GM10266 (cell line): ENCODE measurements around the gene SOCS3.

ENCODE experiments used
- DNase-seq: peaks from one replicate; pipeline ENCODE4 v3.0.0; 2012; ENCODE audit errors: extremely low spot score
- TF ChIP-seq, protein P1 (sequence below): IDR thresholded peaks from 2 replicates; pipeline ENCODE4 v1.5.1; 2012; ENCODE audit warnings: mild to moderate bottlenecking, low read depth; ENCODE audit not compliant: control insufficient read depth, insufficient read depth; ENCODE audit errors: missing control alignments

The SOCS3 gene

DNA sequence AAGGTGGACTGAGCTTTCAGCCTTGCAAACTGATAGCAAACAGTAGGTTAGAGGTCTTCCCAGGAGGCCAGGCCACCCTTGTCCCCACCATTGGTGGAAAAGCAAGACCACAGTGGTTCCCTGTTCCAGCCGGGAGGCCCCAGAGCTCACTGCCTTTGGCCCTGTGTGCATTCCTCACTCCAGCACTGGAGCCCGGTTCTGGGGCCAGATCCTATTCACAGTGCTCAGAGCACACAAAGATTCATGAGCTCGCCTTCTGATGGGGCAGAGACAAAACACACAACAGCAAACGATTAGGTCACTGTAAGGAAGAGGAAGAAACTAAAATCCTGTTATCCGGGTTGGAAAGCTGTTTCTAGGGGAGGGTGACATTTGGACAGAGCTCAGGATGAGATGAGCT, 13.0 kb upstream of the SOCS3 start:
- TF ChIP-seq, protein P1, sequence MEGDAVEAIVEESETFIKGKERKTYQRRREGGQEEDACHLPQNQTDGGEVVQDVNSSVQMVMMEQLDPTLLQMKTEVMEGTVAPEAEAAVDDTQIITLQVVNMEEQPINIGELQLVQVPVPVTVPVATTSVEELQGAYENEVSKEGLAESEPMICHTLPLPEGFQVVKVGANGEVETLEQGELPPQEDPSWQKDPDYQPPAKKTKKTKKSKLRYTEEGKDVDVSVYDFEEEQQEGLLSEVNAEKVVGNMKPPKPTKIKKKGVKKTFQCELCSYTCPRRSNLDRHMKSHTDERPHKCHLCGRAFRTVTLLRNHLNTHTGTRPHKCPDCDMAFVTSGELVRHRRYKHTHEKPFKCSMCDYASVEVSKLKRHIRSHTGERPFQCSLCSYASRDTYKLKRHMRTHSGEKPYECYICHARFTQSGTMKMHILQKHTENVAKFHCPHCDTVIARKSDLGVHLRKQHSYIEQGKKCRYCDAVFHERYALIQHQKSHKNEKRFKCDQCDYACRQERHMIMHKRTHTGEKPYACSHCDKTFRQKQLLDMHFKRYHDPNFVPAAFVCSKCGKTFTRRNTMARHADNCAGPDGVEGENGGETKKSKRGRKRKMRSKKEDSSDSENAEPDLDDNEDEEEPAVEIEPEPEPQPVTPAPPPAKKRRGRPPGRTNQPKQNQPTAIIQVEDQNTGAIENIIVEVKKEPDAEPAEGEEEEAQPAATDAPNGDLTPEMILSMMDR = no peak

DNA sequence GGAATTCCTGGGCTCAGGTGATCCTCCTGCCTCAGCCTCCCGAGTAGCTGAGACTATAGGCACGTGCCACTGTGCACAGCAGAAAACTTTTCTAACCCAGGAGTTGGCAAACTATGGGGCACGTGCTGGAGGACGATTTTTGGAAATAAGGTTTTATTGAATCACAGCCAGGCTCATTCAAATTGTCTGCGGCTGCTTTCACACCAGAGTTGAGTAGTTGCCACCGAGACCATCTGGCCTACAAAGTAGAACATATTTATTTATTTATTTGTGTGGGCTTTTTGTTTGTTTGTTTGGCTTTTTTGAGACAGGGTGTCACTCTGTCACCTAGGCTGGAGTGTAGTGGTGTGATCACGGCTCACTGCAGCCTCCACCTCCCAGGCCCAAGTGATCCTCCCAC, 11.2 kb upstream of the SOCS3 start:
- DNase-seq = no peak
- TF ChIP-seq, protein P1 = no peak

More for the DNA sequence above, 13.0 kb upstream of the SOCS3 start:
- no peak for DNase-seq

DNA sequence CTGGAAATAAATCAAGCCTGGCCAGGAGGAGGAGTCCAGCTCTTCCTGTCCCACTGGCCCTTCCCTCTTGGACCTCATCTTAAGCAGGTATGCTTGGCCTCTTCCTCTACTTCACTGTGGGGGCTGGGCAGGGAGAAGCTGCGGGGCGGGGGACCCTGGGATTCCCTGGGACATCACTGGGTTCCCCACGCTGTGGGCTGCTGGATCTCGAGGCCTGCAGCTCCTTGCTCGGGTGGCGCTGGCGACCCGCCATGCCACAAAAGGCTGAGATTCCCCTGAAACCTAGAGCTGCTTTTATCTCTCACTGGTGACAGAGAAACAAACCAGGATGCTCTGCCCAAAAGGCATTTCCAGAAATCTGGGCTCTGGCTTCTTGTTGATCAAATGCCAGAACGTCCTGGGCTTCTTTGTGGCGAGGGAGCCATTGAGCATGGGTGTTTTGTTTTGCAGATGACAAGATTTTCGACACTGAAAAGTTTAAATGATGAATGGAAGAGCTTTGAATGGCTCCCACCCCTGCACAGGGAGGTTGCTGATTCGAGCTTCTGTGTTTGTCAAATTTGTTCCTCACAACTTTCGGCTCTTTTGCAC, 10.0 kb upstream of the SOCS3 start:
- no peak for DNase-seq
- TF ChIP-seq, protein P1 = no peak

DNA sequence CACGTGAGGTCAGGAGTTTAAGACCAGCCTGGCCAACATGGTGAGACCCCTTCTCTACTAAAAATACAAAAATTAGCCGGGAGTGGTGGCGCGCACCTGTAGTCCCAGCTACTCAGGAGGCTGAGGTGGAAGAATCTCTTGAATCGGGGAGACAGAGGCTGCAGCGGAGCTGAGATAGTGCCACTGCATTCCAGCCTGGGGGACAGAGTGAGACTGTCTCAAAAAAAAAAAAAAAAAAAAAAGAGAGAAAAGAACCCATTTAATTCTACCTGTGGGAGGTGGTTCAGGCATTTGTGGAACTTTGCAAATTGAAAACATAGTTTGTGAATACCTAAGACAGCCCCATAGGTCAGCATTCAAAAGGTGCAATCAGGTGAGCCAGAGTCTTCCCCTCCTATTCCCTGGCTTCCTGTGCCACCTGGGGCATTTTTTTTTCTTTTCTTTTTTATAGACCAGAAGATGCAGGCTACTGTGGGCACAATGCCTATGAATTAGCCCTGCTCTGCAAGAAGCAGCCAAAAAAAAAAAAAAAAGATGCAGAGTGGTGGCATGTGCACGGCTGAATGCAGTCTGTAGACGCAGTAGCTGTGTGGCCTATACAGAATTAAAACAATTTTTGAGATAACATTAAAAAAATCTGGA, 9.1 kb upstream of the SOCS3 start:
- TF ChIP-seq, protein P1 = no peak
- no peak for DNase-seq

DNA sequence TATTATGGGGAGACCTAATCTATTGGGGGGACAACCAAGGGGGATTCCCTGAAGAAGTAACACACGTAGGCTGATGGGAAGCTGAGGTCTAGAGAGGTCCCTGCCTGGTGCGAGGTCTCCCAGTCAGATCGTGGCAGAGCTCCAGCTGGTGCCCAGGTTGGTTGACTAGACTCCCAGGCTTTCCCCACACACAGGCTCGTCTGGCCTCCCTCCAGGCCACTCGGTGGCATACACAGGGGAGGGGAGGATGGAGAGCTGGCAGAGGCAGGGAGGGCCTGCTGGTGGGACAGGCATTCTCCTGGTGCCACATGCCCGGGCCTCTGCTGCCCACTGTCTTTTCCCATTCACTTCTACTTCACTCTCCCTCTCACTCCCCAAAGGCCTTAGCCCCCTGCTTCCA, 8.5 kb upstream of the SOCS3 start:
- no peak for DNase-seq
- TF ChIP-seq, protein P1 = no peak

DNA sequence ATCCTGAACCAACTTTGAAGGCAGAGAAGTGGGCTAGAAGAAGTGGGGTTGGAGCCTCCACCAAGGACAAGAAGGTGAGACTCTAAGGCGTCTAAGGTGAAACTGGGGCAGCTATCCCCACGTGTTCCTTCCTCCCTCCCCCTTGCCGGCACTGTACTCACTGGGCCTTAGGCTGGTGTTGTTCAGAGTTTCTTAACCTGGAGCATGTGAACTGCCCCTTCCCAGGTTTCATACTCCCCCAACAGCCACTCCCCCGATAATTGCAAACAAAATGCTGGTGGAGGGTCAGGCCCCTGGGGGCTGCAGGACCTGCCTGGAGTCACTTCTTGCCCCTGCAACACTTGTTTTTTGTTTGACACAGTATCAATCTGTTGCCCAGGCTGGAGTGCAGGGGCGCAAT, 7.3 kb upstream of the SOCS3 start:
- no peak for DNase-seq
- TF ChIP-seq, protein P1 = no peak

DNA sequence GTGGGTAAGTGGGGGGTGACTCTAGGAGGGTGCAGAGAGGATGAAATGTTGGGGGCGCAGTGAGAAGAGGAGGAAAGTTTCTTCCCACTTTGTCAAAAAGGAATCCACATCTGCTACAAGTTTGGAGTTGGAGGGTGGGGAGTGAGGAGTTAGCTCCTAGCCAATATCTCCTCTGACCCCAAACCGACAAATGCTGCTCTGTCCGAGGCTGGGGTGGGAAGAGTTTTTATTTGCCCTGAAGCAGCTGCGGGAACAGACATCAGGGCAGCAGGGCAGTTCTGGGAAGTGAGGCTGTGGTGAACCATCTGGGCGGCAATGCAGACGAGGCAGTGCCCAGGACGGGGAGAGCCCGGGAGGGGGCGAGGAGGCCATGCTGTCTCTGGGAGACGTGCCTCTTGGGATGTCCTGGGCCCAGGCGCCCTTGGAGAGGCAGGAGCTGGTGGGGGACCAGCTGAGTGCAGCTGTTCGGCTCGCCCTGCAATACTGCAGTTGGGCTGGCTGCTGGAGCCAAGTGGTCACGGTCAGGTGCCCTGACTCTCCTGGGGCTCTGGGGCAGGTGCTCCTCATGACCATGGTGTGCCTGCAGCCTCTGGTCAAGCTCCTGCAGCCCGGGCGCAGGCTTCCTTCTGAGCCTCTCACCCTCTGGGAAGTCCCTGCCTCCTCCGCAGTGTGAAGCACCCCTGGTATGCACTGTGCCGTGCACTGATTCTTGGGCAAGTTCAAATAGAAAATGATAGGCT, 6.4 kb upstream of the SOCS3 start:
- TF ChIP-seq, protein P1 = no peak
- no peak for DNase-seq
